Endothelial cell of umbilical vein (primary cell): Measurements from ENCODE around the gene SNW1. TPM values are rescaled to one million over a fixed set of nuclear protein-coding genes. Genes with fewer than 3 reads are reported as not detected.

Experiments used
- BruUV-seq: library from RNA; stranded (reverse); fragments of 400-500 nt; replicated peaks from 2 replicates; lab custom pipeline; 2021; lab: Mats Ljungman, UMichigan
- CTCF ChIA-PET: fragments of 300-600, 350-600 bp; sonication (Branson Sonifier 250); formaldehyde crosslinking; loops from one replicate; lab custom pipeline; 2021; ENCODE audit warnings: antibody characterized with exemption, inconsistent platforms; lab: Charles Lee
- POLR2A ChIA-PET: fragments of 300-600, 350-600 bp; sonication (Branson Sonifier 250); formaldehyde crosslinking; loops from one replicate; lab custom pipeline; 2021; ENCODE audit warnings: antibody characterized with exemption, inconsistent platforms; lab: Charles Lee
- DNase-seq: peaks from one replicate; pipeline ENCODE4 v3.0.0-alpha.2; 2011; ENCODE audit warnings: low read depth, low spot score
- FAIRE-seq: peaks from 2 replicates; lab custom pipeline; 2011; peaks lifted over from hg19 to GRCh38; lab: Jason Lieb, UNC
- H2AFZ ChIP-seq: 2 replicates; pipeline ENCODE4 v1.6.0; 2012; ENCODE audit warnings: low read depth, low read length, control low read depth, inconsistent platforms
- H3K27ac ChIP-seq: 2 replicates; pipeline ENCODE4 v1.5.1; 2011; ENCODE audit warnings: low read depth, mild to moderate bottlenecking, control low read depth, low read length, moderate library complexity; ENCODE audit not compliant: insufficient read depth
- H3K27me3 ChIP-seq, 2 experiments: 2 replicates each; pipeline versions ENCODE4 v1.6.0 to v1.6.1; 2011; ENCODE audit warnings: low read length in 2 of 2, mixed read lengths in 1 of 2; ENCODE audit not compliant: control insufficient read depth in 2 of 2, insufficient read depth in 2 of 2
- H3K36me3 ChIP-seq, 2 experiments: 2 replicates in 1 of 2; 3 replicates in 1 of 2; pipeline ENCODE4 v1.5.1; 2011; ENCODE audit warnings: low read length in 2 of 2, mild to moderate bottlenecking in 1 of 2, moderate library complexity in 1 of 2; ENCODE audit not compliant: control insufficient read depth in 2 of 2, insufficient read depth in 2 of 2; ENCODE audit errors: extremely low read depth in 1 of 2
- H3K4me1 ChIP-seq: 3 replicates; pipeline ENCODE4 v1.5.1; 2011; ENCODE audit warnings: mild to moderate bottlenecking, low read length; ENCODE audit not compliant: control insufficient read depth, insufficient read depth; ENCODE audit errors: extremely low read depth
- H3K4me2 ChIP-seq: 2 replicates; pipeline ENCODE4 v1.6.1; 2011; ENCODE audit warnings: low read length, control low read depth, mixed read lengths; ENCODE audit not compliant: insufficient read depth
- H3K4me3 ChIP-seq, 3 experiments: fragments of 200-600 bp in 1 of 3; sonication (generic), shearing (Covaris generic) in 1 of 3; replicated peaks in 1 of 3; 2 replicates each; pipeline ENCODE4 v1.5.1; 2011 to 2016; ENCODE audit warnings: control low read depth in 3 of 3, low read length in 3 of 3, mild to moderate bottlenecking in 2 of 3, inconsistent platforms in 1 of 3, low read depth in 1 of 3, moderate library complexity in 1 of 3; ENCODE audit not compliant: insufficient read depth in 1 of 3
- H3K79me2 ChIP-seq: 2 replicates; pipeline ENCODE4 v1.6.0; 2012; ENCODE audit warnings: low read length, inconsistent platforms; ENCODE audit not compliant: control insufficient read depth, insufficient read depth
- H3K9ac ChIP-seq: replicated peaks from 2 replicates; pipeline ENCODE3; 2011; ENCODE audit warnings: low read length, control low read depth; ENCODE audit not compliant: insufficient read depth; ENCODE audit errors: extremely low read depth
- H3K9me1 ChIP-seq: replicated peaks from 3 replicates; pipeline ENCODE4 v1.6.0; 2011; ENCODE audit warnings: mild to moderate bottlenecking, low read length; ENCODE audit not compliant: control insufficient read depth, insufficient read depth; ENCODE audit errors: extremely low read depth
- H3K9me3 ChIP-seq: replicated peaks from 2 replicates; pipeline ENCODE4 v1.5.1; 2012; ENCODE audit warnings: low read length, inconsistent platforms; ENCODE audit not compliant: control insufficient read depth, insufficient read depth
- H4K20me1 ChIP-seq: replicated peaks from 2 replicates; pipeline ENCODE3; 2011; ENCODE audit warnings: mild to moderate bottlenecking, low read length; ENCODE audit not compliant: control insufficient read depth, insufficient read depth; ENCODE audit errors: extremely low read depth
- EZH2 ChIP-seq: IDR thresholded peaks from 2 replicates; pipeline ENCODE4 v1.6.1; 2012; ENCODE audit warnings: borderline replicate concordance, low read depth, mild to moderate bottlenecking, moderate library complexity, low read length, inconsistent platforms; ENCODE audit not compliant: severe bottlenecking
- FOS ChIP-seq: IDR thresholded peaks from 2 replicates; pipeline ENCODE4 v1.6.1; 2011; ENCODE audit warnings: mild to moderate bottlenecking, low read length, moderate library complexity, borderline replicate concordance; ENCODE audit not compliant: insufficient read depth
- GATA2 ChIP-seq: IDR thresholded peaks from 2 replicates; pipeline ENCODE4 v1.7.0; 2011; ENCODE audit warnings: low read depth, mild to moderate bottlenecking, moderate library complexity, mixed read lengths, low read length; ENCODE audit not compliant: insufficient read length, insufficient read depth
- JUN ChIP-seq: IDR thresholded peaks from 2 replicates; pipeline ENCODE4 v1.6.1; 2011; ENCODE audit warnings: borderline replicate concordance, low read depth; ENCODE audit not compliant: insufficient read length, insufficient read depth
- MYC ChIP-seq: IDR thresholded peaks from one replicate; pipeline ENCODE4 v1.6.1; 2011; ENCODE audit warnings: mild to moderate bottlenecking, low read depth, low read length
- POLR2A ChIP-seq: IDR thresholded peaks from 2 replicates; pipeline ENCODE4 v1.6.1; 2012; ENCODE audit warnings: low read depth, mild to moderate bottlenecking, control low read depth, low read length
- POLR2AphosphoS5 ChIP-seq: IDR thresholded peaks from 2 replicates; pipeline ENCODE4 v1.6.1; 2012; ENCODE audit warnings: low read depth, mild to moderate bottlenecking, control low read depth, low read length, moderate library complexity; ENCODE audit not compliant: insufficient read depth
- dilution Hi-C: fragments of 300-500 bp; cut with MboI; formaldehyde crosslinking; loops from one replicate; pipeline ENCODE4 v1.15.0; 2019; ENCODE audit warnings: low sequenced_read_pairs; ENCODE audit not compliant: extremely low pct_ligation_motif_present
- intact Hi-C: fragments of 100-400 bp; cut with micrococcal nuclease; formaldehyde crosslinking; loops from one replicate; pipeline ENCODE4 v1.10.0; 2022
- polyA plus RNA-seq, 4 experiments: library from polyadenylated mRNA; depleted of rRNA in 3 of 4; stranded (reverse) in 3 of 4; unstranded in 1 of 4; fragments of >200 nt; gene quantifications; 2 replicates each; pipeline versions ENCODE4 v1.2.1 to v1.2.3, GENCODE V29; 2011 to 2012; ENCODE audit warnings: missing spikeins in 1 of 4
- total RNA-seq: library from RNA; stranded (reverse); gene quantifications from 2 replicates; pipeline ENCODE4 v1.2.3, GENCODE V29; 2021
- TF ChIP-seq, protein P1 (sequence below): IDR thresholded peaks from 2 replicates; pipeline ENCODE4 v1.6.1; 2011; ENCODE audit not compliant: insufficient read depth, insufficient read length
- TF ChIP-seq, protein P2 (sequence below), 2 donors: IDR thresholded peaks; 1 replicate in 1 of 2; 2 replicates in 1 of 2; pipeline ENCODE4 v1.5.1; 2011; ENCODE audit warnings: low read length in 2 of 2, mild to moderate bottlenecking in 2 of 2, moderate library complexity in 2 of 2, control low read depth in 1 of 2, inconsistent platforms in 1 of 2, low read depth in 1 of 2; ENCODE audit not compliant: insufficient read depth in 1 of 2; ENCODE audit errors: extremely low read depth in 1 of 2

SNW1 gene
- total and polyA plus RNA-seq, 2 donors (not counting 3 experiments of a cell fraction or from before 2014, with no cell fraction given) = 14.3 to 104 TPM

DNA sequence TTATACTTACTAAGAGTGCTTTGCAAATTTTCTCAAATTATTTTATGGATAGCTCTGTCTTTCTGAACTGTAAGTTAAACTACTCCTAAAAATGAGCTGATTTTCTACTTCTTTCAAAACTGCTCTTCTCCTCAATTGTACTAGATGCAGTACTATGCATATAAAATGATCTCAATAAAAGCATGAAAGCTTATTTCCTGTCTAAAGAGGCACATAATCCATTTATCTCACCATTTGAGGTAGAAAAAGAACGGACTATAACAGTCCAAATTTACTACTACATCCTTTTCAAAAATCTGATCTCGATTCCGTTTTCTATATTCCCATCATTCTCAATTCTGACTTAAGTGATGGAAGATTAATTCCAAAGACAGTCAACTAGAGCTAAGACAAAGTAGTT is 38.7 kb downstream of the SNW1 start:
- Histone ChIP-seq H3K79me2 (peaks cover 3% of the 10 kb centered on the region), H4K20me1 (no peaks in the 10 kb centered on the region), H3K27me3 (no peaks in the 10 kb centered on the region), H2AFZ (no peak overlapping the region), H3K9ac (no peak overlapping the region), H3K27ac (no peak overlapping the region), H3K9me3 (no peaks in the 10 kb centered on the region), H3K4me3 (no peak overlapping the region), H3K4me2 (no peak overlapping the region), H3K4me1 (no peaks in the 10 kb centered on the region), H3K36me3 (peaks cover 13 to 22% of the 10 kb centered on the region in 2 experiments), H3K9me1 (no peaks in the 10 kb centered on the region)
- TF ChIP-seq MYC (no peak), EZH2 (no peak), FOS (no peak), JUN (no peak), POLR2AphosphoS5 (no peak), GATA2 (no peak), POLR2A (no peak)
- TF ChIP-seq, protein P1, sequence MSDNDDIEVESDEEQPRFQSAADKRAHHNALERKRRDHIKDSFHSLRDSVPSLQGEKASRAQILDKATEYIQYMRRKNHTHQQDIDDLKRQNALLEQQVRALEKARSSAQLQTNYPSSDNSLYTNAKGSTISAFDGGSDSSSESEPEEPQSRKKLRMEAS = no peak
- TF ChIP-seq, protein P2, sequence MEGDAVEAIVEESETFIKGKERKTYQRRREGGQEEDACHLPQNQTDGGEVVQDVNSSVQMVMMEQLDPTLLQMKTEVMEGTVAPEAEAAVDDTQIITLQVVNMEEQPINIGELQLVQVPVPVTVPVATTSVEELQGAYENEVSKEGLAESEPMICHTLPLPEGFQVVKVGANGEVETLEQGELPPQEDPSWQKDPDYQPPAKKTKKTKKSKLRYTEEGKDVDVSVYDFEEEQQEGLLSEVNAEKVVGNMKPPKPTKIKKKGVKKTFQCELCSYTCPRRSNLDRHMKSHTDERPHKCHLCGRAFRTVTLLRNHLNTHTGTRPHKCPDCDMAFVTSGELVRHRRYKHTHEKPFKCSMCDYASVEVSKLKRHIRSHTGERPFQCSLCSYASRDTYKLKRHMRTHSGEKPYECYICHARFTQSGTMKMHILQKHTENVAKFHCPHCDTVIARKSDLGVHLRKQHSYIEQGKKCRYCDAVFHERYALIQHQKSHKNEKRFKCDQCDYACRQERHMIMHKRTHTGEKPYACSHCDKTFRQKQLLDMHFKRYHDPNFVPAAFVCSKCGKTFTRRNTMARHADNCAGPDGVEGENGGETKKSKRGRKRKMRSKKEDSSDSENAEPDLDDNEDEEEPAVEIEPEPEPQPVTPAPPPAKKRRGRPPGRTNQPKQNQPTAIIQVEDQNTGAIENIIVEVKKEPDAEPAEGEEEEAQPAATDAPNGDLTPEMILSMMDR (IDR thresholded peaks at IDR 0.05; ENCODE audit: extremely low read depth in 1 of 2, insufficient read depth in 1 of 2, low read depth in 1 of 2, low read length in 2 of 2) = no peak
- intact Hi-C loops (no loop called here), dilution Hi-C loops (no loop called here)
- CTCF ChIA-PET = no interaction called here
- DNase-seq = no peak
- BruUV-seq = no TSS peak
- no peak for FAIRE-seq
- POLR2A ChIA-PET = no interaction called here
